ENCODE measurements around the gene CAPN14.

- TF ChIP-seq CTCF (IDR thresholded peaks at IDR 0.05 in 8 of 11, conservative IDR thresholded peaks at IDR 0.05 in 3 of 11) (no peak), POLR2A (IDR thresholded peaks at IDR 0.05) (no peak), POLR2AphosphoS5 (IDR thresholded peaks at IDR 0.05) (no peak)
Measured at GRCh38 chr2:31134480-31134879, 82.8 kb downstream of the CAPN14 start.
